ENCODE results near the gene SRSF4. TPM values are rescaled to one million over a fixed set of nuclear protein-coding genes. Genes with fewer than 3 reads are reported as not detected.

SRSF4 gene
- total RNA-seq, 1 experiment from 2014 or later = 143 TPM

DNA sequence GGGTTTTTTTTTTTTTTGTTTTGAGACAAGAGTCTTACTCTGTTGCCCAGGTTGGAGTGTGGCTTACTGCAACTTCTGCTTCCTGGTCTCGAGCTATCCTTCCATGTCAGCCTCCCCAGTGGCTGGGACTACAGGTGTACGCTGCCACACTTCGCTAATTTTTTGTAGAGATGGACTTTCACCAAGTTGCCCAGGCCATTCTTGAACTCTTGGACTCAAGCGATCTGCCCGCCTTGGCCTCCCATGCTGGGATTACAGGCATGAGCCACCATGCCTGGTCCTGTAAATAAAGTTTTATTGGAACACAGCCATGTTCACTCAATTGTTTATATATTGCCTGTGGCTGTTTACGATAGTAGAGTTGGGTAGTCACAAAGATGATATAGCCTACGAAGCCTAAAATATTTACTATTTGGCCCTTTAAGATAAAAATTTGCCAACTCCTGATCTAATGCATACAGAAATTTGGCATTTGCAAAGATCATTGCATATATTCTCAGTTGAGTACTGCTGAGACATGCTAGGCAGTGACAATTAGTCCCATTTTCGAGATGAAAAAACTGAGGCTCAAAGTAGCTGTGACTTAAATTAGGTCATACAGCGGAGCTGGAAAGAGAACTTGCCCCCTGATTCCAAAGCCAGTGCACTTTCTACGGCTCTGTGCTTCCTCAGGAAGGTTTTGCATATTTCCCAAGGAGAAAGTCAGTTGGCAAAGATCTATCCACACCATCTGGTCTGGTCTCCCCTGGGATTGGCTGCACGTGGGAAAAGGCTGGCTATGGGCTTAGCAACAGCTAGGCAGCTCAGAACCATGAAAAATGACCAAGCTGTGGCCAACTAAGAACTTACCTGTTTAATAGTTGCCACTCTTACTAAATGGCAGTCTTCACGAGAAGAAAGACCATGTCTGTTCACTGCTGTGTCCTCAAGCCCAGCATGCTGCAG lies 29.7 kb upstream of the SRSF4 start:
- peaks cover 52% of the 10 kb centered on the region for H3K36me3 ChIP-seq
- no peaks in the 10 kb centered on the region for H3K27me3 ChIP-seq (replicated peaks)
- H3K4me3 ChIP-seq = no peak overlapping the region
- no peak for DNase-seq (ENCODE audit: low read depth in 1 of 2, low spot score in 2 of 2)
- no peaks in the 10 kb centered on the region for H3K9me3 ChIP-seq (replicated peaks)
- H3K4me1 ChIP-seq (replicated peaks) = no peaks in the 10 kb centered on the region
- H3K27ac ChIP-seq = no peak overlapping the region

- no peak overlapping the region for H3K27ac ChIP-seq
- no peak overlapping the region for H3K4me3 ChIP-seq
- peaks cover 47% of the 10 kb centered on the region for H3K36me3 ChIP-seq
- no peak for DNase-seq (ENCODE audit: low read depth in 1 of 2, low spot score in 2 of 2)
- no peaks in the 10 kb centered on the region for H3K4me1 ChIP-seq (replicated peaks)
- no peaks in the 10 kb centered on the region for H3K27me3 ChIP-seq (replicated peaks)
- no peaks in the 10 kb centered on the region for H3K9me3 ChIP-seq (replicated peaks)
Observed at GRCh38 chr1:29210278-29211085, 28.8 kb upstream of the SRSF4 start.

DNA sequence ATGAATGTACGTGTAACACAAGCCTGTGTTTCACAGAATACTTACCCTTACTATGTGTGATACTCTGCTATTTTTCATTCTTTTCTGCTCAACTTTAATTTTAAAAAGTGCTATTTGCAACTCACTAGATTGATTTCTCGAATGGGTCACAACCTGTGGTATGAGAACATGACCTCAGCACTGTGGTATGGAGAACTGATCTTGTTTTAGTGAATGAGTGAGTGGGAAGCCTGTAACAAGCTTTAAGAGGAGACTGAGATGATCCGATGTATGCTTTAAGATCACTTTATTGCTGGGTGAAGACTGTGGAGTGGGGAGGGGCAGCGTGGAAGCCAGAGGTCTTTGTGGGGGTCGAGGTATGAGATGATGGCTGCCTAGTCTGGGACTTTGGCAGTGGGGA lies 27.5 kb upstream of the SRSF4 start:
- Histone ChIP-seq H3K4me3 (no peak overlapping the region), H3K27me3 (replicated peaks) (no peaks in the 10 kb centered on the region), H3K9me3 (replicated peaks) (no peaks in the 10 kb centered on the region), H3K27ac (no peak overlapping the region), H3K4me1 (replicated peaks) (no peaks in the 10 kb centered on the region), H3K36me3 (peaks cover 41% of the 10 kb centered on the region)
- DNase-seq (ENCODE audit: low read depth in 1 of 2, low spot score in 2 of 2) = no peak

DNA sequence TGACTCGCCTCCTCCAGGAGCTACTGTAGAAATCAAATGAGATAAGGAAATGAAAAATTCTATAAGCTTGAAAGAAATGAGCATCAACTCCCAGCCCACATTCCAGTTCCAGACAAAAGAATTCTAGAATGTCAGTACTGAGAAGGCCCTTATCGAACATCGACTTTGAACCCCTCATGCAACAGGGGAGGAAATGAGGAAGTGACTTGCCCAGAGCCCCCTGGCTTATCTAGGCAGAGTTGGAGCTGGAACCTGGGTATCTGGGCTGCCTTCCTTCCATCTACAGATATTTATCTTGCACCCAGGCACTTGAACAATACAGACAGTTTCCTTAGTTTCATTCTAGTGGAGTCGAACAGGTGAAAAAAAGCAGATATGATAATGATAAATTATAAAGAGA lies 26.7 kb upstream of the SRSF4 start:
- Histone ChIP-seq H3K27ac (no peak overlapping the region), H3K27me3 (replicated peaks) (no peaks in the 10 kb centered on the region), H3K9me3 (replicated peaks) (no peaks in the 10 kb centered on the region), H3K4me3 (no peak overlapping the region), H3K4me1 (replicated peaks) (no peaks in the 10 kb centered on the region), H3K36me3 (peaks cover 40% of the 10 kb centered on the region)
- no peak for DNase-seq (ENCODE audit: low read depth in 1 of 2, low spot score in 2 of 2)

GRCh38 chr1:29202584-29203340 lies 21.1 kb upstream of the SRSF4 start:
- Histone ChIP-seq H3K27me3 (replicated peaks) (no peaks in the 10 kb centered on the region), H3K4me3 (no peak overlapping the region), H3K4me1 (replicated peaks) (peaks cover 8% of the 10 kb centered on the region), H3K9me3 (replicated peaks) (no peaks in the 10 kb centered on the region), H3K36me3 (peaks cover 49% of the 10 kb centered on the region), H3K27ac (peak overlapping the region; percentile 70)
- DNase-seq (ENCODE audit: low read depth in 1 of 2, low spot score in 2 of 2) = peak; percentile 92 to 96

- Histone ChIP-seq H3K27ac (peak overlapping the region; percentile 70), H3K4me1 (replicated peaks) (peaks cover 12% of the 10 kb centered on the region), H3K9me3 (replicated peaks) (no peaks in the 10 kb centered on the region), H3K4me3 (no peak overlapping the region), H3K27me3 (replicated peaks) (no peaks in the 10 kb centered on the region), H3K36me3 (peaks cover 55% of the 10 kb centered on the region)
- DNase-seq (ENCODE audit: low read depth in 1 of 2, low spot score in 2 of 2) = no peak
Observed at GRCh38 chr1:29202053-29202452, 20.4 kb upstream of the SRSF4 start.

- no peak overlapping the region for H3K4me3 ChIP-seq
- peak overlapping the region; percentile 70; the same call in 1 of the 2 replicates for H3K27ac ChIP-seq
- no peaks in the 10 kb centered on the region for H3K9me3 ChIP-seq (replicated peaks)
- H3K27me3 ChIP-seq (replicated peaks) = no peaks in the 10 kb centered on the region
- H3K36me3 ChIP-seq = peaks cover 54% of the 10 kb centered on the region
- DNase-seq (ENCODE audit: low read depth in 1 of 2, low spot score in 2 of 2) = no peak
- peaks cover 14% of the 10 kb centered on the region for H3K4me1 ChIP-seq (replicated peaks)
Observed at GRCh38 chr1:29201595-29202051, 19.9 kb upstream of the SRSF4 start.

DNA sequence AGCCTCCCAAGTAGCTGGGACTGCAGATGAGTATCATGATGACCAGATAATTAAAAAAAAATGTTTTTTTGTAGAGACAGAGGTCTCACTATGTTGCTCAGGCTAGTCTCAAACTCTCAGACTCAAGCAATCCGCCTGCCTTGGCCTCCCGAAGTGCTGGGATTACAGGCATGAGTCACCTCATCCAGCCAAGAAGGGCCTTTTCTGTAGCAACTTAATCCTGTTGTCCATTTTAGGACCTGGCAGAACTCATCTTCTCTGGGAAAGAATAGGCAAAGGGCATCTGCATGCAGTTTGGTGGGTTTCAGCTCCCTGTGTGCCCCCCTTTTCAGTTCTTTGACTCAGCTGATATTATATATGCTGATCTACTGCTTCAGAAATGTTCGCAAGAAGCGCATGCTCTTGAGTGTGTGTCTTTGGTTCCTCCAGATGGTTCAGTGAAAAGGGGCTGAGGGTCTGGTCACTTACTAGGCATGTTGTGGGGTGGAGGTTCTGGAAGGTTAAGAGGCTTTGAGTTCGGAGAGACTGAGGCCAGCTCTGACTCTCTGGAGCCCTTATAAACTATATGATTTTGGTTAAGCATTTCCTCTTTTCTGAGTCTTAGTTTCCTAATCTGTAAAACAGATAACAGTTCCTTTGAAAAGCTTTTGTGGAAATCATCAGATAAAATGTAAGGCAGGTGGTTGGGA lies 19.4 kb upstream of the SRSF4 start:
- no peak for DNase-seq (ENCODE audit: low read depth in 1 of 2, low spot score in 2 of 2)

DNA sequence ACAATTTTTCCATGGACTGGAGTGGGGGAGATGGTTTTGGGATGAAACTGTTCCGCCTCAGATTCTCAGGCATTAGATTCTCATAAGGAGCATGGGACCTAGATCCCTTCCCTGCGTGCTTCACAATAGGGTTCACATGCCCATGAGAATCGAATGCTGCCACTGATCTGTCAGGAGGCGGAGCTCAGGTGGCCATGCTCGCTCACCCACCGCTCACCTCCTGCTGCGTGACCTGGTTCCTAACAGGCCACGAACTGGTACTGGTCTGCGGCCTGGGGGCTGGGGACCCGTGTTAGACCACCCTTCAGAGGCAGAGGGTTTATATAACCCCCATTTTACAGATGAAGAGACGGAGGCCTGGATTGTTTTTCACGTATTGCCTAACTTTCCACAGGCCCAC lies 16.3 kb upstream of the SRSF4 start:
- Histone ChIP-seq H3K27me3 (replicated peaks) (no peaks in the 10 kb centered on the region), H3K27ac (no peak overlapping the region), H3K4me3 (no peak overlapping the region), H3K4me1 (replicated peaks) (peaks cover 14% of the 10 kb centered on the region), H3K36me3 (peaks cover 60% of the 10 kb centered on the region), H3K9me3 (replicated peaks) (no peaks in the 10 kb centered on the region)
- DNase-seq (ENCODE audit: low read depth in 1 of 2, low spot score in 2 of 2) = no peak

More for the DNA sequence above, 19.4 kb upstream of the SRSF4 start:
- Histone ChIP-seq H3K4me3 (no peak overlapping the region), H3K27ac (no peak overlapping the region), H3K36me3 (peaks cover 49% of the 10 kb centered on the region), H3K27me3 (replicated peaks) (no peaks in the 10 kb centered on the region), H3K4me1 (replicated peaks) (peaks cover 14% of the 10 kb centered on the region), H3K9me3 (replicated peaks) (no peaks in the 10 kb centered on the region)

DNA sequence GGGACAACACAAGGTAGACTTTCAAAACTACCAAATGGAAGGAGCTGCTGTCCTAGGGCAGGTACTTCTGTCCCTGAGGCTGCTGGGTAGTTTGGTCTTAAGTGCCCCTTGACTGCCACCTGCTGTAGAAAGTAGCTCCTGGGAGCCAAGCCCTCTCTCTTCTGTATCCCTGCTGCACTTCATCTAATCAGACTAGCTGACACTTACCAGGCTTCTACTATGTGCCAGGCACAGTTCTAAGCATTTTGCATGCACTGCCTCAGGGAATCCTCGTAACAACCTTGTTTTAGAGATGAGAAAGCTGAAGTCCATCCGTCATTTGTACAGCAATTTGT lies 15.9 kb upstream of the SRSF4 start:
- no peak overlapping the region for H3K4me3 ChIP-seq
- H3K27ac ChIP-seq = no peak overlapping the region
- DNase-seq (ENCODE audit: low read depth in 1 of 2, low spot score in 2 of 2) = no peak
- no peaks in the 10 kb centered on the region for H3K27me3 ChIP-seq (replicated peaks)
- peaks cover 12% of the 10 kb centered on the region for H3K4me1 ChIP-seq (replicated peaks)
- H3K9me3 ChIP-seq (replicated peaks) = no peaks in the 10 kb centered on the region
- peaks cover 62% of the 10 kb centered on the region for H3K36me3 ChIP-seq

DNA sequence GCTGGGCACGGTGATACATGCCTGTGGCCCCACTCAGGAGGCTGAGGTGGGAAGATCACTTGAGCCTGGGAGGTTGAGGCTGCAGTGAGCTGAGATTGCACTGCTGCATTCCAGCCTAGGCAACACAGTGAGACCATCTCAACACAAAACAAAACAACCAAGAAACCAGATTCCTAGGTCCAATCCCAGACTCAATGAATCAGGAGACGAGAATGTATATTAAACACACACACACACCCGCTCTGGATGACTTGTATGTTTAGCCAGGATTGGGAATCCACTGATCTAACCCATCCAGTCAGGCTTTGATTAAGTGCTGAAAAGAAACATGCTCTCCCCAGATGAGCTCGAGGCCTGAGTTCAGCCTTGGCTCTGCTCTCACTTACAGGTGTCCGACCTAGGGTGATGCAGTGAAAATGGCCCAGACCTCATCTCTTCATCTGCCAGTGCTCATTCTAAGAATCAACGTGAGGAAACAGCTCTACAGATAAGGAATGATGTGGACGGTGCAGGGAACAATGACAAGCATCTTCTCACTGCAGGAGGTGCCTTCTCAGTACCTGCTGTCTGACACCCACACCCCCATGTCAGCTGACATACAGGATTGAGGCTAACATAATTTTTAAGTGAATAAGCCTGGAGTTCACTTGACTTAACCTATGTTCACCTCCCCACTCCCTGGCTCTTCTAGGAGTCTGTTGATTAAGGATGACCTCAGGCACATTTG lies 15.3 kb upstream of the SRSF4 start:
- H3K27me3 ChIP-seq (replicated peaks) = no peaks in the 10 kb centered on the region
- H3K27ac ChIP-seq = no peak overlapping the region
- peaks cover 57% of the 10 kb centered on the region for H3K36me3 ChIP-seq
- no peak for DNase-seq (ENCODE audit: low read depth in 1 of 2, low spot score in 2 of 2)
- H3K9me3 ChIP-seq (replicated peaks) = no peaks in the 10 kb centered on the region
- no peak overlapping the region for H3K4me3 ChIP-seq
- peaks cover 7% of the 10 kb centered on the region for H3K4me1 ChIP-seq (replicated peaks)

GRCh38 chr1:29195881-29196291 lies 14.2 kb upstream of the SRSF4 start:
- Histone ChIP-seq H3K27me3 (replicated peaks) (no peaks in the 10 kb centered on the region), H3K9me3 (replicated peaks) (no peaks in the 10 kb centered on the region), H3K4me1 (replicated peaks) (peaks cover 6% of the 10 kb centered on the region), H3K4me3 (no peak overlapping the region), H3K27ac (no peak overlapping the region), H3K36me3 (peaks cover 46% of the 10 kb centered on the region)
- DNase-seq (ENCODE audit: low read depth in 1 of 2, low spot score in 2 of 2) = no peak

Measured in SJSA1 (cell line).